Adipocyte (in vitro differentiated cells): ENCODE measurements around the gene CTNNBL1.

ENCODE experiments used
- DNase-seq: peaks from one replicate; pipeline ENCODE4 v3.0.0-alpha.2; 2015; ENCODE audit warnings: low read depth
- H3K27me3 ChIP-seq: replicated peaks from 2 replicates; pipeline ENCODE4 v1.7.0; 2013; ENCODE audit warnings: mild to moderate bottlenecking, low read length, moderate library complexity; ENCODE audit not compliant: control insufficient read depth, insufficient read depth
- H3K36me3 ChIP-seq: 2 replicates; pipeline ENCODE4 v1.7.0; 2013; ENCODE audit warnings: low read length, mild to moderate bottlenecking, moderate library complexity; ENCODE audit not compliant: control insufficient read depth, insufficient read depth, severe bottlenecking
- H3K4me1 ChIP-seq: 2 replicates; pipeline ENCODE4 v1.7.0; 2013; ENCODE audit warnings: mild to moderate bottlenecking, low read length, moderate library complexity; ENCODE audit not compliant: control insufficient read depth, insufficient read depth
- H3K4me3 ChIP-seq: 2 replicates; pipeline ENCODE4 v1.7.0; 2013; ENCODE audit warnings: mild to moderate bottlenecking, low read length, moderate library complexity
- H3K9ac ChIP-seq: 2 replicates; pipeline ENCODE4 v1.7.0; 2013; ENCODE audit warnings: mild to moderate bottlenecking, low read length, moderate library complexity
- H3K9me3 ChIP-seq: 2 replicates; pipeline ENCODE4 v1.7.0; 2013; ENCODE audit warnings: mild to moderate bottlenecking, low read length, moderate library complexity; ENCODE audit not compliant: control insufficient read depth

CTNNBL1 gene

DNA sequence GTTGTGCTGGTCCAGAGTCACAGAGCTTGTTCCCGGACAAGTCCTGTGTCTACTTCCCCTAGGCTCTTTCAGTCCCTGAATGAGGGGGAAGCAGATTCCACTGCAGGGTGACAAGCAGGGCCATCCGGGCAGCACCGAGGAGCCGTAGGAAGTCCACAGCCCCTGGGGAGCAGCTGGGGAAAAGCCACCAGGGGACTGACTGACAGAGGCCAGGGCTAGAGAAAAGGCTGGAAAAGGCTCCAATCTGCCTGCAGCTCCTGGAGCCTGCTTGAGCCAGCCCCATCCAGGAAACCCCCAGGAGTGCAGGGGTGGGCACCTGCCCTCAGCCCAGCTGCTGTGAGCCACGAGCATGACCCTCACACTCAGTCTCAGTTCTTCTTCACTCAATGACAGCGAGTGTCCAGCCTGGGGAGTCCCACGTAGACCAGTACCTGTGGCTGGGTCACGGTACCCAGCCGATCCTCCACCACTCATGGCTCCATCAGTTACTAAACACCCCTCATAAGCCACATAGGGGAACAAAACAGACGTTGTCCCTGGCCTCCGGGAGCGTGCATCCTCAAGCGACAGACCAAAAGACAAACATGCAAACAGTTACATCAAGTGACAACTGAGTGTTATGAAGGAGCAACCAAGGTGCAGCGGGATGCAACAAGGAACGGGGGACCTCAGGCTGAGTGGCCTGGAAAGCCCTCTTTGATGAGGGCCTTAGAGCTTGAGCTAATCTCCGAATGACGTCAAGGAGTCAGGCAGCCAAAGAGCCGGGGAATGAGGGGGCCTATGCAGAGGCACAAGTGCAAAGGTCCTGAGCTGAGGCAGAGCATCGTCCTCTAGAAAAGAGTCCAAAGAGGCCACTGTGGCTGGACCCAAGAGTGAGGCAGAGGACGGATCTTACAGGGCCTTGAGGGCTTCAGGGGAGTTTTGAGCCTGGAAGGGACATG, 184.3 kb downstream of the CTNNBL1 start:
- H3K9ac ChIP-seq = no peak overlapping the region
- no peaks in the 10 kb centered on the region for H3K4me1 ChIP-seq
- H3K27me3 ChIP-seq = peaks cover 21% of the 10 kb centered on the region
- no peak for DNase-seq
- no peak overlapping the region for H3K4me3 ChIP-seq
- H3K9me3 ChIP-seq = no peaks in the 10 kb centered on the region
- peaks cover 15% of the 10 kb centered on the region for H3K36me3 ChIP-seq

DNA sequence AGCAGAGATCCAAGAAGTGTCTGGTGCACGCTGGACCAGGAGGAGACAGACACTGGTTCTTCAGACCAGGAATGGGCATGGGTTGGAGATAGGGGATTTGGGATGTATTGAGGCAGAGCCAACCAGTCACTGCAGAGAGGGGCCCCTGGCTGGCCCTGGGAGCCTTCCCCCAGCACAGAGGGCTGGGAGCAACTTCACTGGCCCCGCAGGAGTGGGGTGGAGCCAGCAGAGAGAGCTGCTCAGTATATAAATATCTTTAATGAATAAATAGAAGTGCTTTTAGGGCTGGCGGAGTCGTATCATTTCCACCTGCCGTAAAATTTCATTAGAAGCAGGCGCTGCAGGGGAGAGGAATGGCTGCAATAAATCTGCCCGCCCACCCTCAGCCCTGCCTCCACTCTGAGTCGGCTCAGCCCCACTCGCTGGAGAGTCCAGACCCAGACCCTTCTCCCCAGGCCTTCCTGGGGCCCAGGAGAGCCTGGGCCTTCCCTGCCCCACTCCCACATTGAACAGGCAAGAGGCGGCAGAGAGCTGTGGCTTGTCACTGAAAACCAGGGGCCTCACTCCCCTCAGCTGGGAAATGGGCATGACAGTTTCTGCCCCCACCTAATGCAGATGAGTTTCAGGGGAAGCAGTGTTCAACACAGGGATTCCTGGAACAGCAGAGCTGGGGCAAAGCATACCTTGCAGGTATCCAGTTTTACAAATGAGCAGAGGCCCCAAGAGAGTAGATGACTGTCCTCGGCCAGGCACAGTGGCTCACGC, 185.2 kb downstream of the CTNNBL1 start:
- no peak for DNase-seq
- no peaks in the 10 kb centered on the region for H3K4me1 ChIP-seq

DNA sequence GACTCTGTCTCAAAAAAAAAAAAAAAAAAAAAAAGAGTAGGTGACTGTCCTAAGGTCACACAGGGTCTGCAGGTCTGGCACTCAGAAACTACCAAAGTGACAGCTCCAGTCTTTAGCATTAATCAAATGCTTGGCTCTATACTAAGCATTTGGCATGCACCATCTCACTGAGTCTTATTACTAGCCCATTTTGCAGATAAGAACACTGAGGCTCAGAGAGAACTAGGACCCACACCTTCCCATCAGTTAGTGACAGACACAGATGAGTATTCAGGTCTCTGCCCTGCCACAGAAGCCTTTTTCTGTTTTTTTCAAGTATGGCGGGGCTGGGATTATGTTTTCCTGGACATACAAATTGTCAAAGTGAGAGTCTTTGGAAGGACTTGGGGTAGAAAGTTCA, 186.0 kb downstream of the CTNNBL1 start:
- H3K4me1 ChIP-seq = no peaks in the 10 kb centered on the region
- no peak for DNase-seq
- no peak overlapping the region for H3K4me3 ChIP-seq
- H3K9ac ChIP-seq = no peak overlapping the region
- peaks cover 26% of the 10 kb centered on the region for H3K27me3 ChIP-seq
- H3K9me3 ChIP-seq = no peaks in the 10 kb centered on the region
- H3K36me3 ChIP-seq = no peaks in the 10 kb centered on the region

More for the DNA sequence above, 185.2 kb downstream of the CTNNBL1 start:
- Histone ChIP-seq H3K9me3 (no peaks in the 10 kb centered on the region), H3K9ac (no peak overlapping the region), H3K4me3 (no peak overlapping the region), H3K27me3 (peaks cover 26% of the 10 kb centered on the region), H3K36me3 (peaks cover 8% of the 10 kb centered on the region)

GRCh38 chr20:37880726-37881591, 187.1 kb downstream of the CTNNBL1 start:
- no peak for DNase-seq
- Histone ChIP-seq H3K4me1 (peaks cover 3% of the 10 kb centered on the region), H3K4me3 (no peak overlapping the region), H3K36me3 (no peaks in the 10 kb centered on the region), H3K27me3 (peaks cover 26% of the 10 kb centered on the region), H3K9me3 (no peaks in the 10 kb centered on the region), H3K9ac (no peak overlapping the region)

DNA sequence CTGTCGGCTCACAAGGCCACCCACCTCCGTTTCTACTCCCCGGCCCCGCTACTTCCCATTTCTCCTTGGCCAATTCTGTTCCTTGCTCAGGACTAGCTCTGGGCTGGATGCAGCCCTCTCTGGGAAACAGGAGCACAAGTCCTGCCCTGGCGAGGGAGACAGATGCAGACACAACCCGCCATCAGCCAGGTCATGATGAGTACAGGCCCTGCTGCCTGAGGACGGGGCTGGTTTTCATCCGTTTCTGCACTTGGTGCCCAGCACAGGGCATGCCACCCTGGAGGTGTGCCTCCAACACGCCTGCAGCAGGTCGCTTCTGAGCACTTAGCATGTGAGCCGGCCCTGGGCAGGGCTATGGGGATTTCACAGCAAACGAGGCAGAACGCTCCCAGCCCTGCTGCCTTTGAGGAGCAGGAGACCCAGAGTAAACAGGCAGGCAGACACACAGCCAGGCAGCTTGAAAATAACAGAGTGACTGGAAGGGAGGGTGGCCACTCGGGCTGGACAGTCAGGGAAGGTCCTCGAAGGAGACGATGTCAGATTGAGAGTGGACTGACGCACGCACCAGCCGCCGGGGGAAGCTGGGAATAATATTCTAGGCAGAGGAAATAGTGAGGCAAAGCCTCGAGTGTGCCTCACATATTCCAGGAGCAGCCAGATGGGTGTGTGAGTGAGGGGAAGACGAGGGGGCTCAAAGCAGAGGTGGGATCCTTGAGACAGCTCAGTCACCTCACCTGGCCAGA, 187.9 kb downstream of the CTNNBL1 start:
- peaks cover 6% of the 10 kb centered on the region for H3K4me1 ChIP-seq
- no peaks in the 10 kb centered on the region for H3K9me3 ChIP-seq
- no peak overlapping the region for H3K4me3 ChIP-seq
- no peak overlapping the region for H3K9ac ChIP-seq
- no peak for DNase-seq
- H3K27me3 ChIP-seq = peaks cover 32% of the 10 kb centered on the region
- no peaks in the 10 kb centered on the region for H3K36me3 ChIP-seq

- Histone ChIP-seq H3K9me3 (no peaks in the 10 kb centered on the region), H3K27me3 (peaks cover 46% of the 10 kb centered on the region), H3K4me3 (no peak overlapping the region), H3K36me3 (no peaks in the 10 kb centered on the region), H3K9ac (no peak overlapping the region), H3K4me1 (peaks cover 6% of the 10 kb centered on the region)
- DNase-seq = no peak
Measured at GRCh38 chr20:37882961-37883712, 189.3 kb downstream of the CTNNBL1 start.

DNA sequence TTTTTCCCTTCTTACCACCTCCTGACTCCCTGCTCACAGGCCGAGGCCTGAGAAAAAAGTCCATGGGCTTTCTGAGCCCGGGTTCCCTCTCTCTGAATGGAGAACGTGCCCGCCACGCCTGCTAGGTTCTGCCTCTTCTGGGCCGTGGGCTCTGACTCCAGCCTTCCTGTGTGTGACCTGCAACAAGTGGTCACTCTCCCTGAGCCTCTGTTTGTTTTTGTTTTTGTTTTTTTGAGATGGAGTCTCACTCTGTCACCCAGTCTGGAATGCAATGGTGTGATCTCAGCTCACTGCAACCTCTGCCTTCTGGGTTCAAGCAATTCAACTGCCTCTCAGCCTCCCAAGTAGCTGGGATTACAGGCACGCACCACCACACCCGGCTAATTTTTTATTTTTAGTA, 191.2 kb downstream of the CTNNBL1 start:
- Histone ChIP-seq H3K9ac (no peak overlapping the region), H3K9me3 (no peaks in the 10 kb centered on the region), H3K36me3 (no peaks in the 10 kb centered on the region), H3K4me3 (no peak overlapping the region), H3K27me3 (peaks cover 45% of the 10 kb centered on the region), H3K4me1 (peaks cover 6% of the 10 kb centered on the region)
- DNase-seq = no peak

DNA sequence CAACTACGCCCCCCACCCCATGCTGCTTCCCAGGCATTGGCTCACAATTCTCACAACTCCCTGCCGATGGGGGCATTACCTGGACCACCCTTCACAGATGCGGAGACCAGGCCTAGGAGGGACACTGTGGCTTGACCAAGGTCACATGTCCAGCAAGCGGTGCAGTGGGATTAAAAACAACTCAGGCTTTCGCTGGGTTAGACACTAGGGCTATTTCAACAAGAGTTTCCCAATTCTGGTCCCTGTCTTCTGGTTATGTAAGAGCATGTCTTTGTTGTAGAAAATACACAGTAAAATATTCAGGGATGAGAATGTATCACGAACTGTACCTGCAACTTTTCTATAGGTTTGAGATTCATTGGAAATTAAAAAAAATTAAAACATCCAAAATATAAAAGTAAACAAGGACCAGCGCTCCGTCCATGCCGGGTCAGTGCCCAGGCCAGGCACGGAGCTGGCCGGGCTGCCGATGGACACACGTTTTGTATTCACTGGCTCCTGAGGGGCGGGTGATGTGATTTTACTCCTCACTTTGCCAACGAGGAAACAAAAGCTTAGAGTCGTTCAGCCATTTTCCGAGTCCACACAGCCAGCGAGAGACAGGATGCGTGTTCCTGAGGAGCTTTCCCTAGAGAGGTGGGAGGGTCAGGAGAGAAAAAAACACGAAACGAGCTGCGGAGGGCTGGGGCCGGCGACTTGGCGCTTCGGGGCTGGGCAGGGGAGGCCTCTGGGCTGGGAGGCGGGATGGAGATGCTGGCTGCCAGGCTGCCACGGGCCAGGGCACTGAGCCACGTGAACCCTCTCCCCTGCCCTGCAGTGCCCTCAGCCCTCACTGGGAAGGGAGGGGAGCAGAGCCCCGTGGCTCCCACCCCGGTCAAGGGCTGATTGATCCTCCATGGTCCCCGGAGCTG, 192.0 kb downstream of the CTNNBL1 start:
- Histone ChIP-seq H3K4me3 (no peak overlapping the region), H3K27me3 (peaks cover 51% of the 10 kb centered on the region), H3K4me1 (peaks cover 6% of the 10 kb centered on the region), H3K9ac (no peak overlapping the region), H3K36me3 (no peaks in the 10 kb centered on the region), H3K9me3 (no peaks in the 10 kb centered on the region)
- DNase-seq = no peak

- Histone ChIP-seq H3K9me3 (no peaks in the 10 kb centered on the region), H3K36me3 (no peaks in the 10 kb centered on the region), H3K27me3 (peaks cover 47% of the 10 kb centered on the region), H3K9ac (no peak overlapping the region), H3K4me3 (no peak overlapping the region), H3K4me1 (peaks cover 6% of the 10 kb centered on the region)
- no peak for DNase-seq
Measured at GRCh38 chr20:37886851-37887297, 193.0 kb downstream of the CTNNBL1 start.
